Osteoblast (primary cell): ENCODE data around the gene RUNX2. TPM values are rescaled to one million over a fixed set of nuclear protein-coding genes. Genes with fewer than 3 reads are reported as not detected.

Experiments
- DNase-seq: peaks from one replicate; pipeline ENCODE4 v3.0.0; 2011; ENCODE audit warnings: low spot score, mixed read lengths; ENCODE audit not compliant: insufficient read length; ENCODE audit errors: missing footprints
- H2AFZ ChIP-seq: 2 replicates; pipeline ENCODE4 v1.6.0; 2011; ENCODE audit warnings: mild to moderate bottlenecking, low read length
- H3K27ac ChIP-seq: 2 replicates; pipeline ENCODE4 v1.5.1; 2011; ENCODE audit warnings: mild to moderate bottlenecking, low read depth, low read length, moderate library complexity
- H3K27me3 ChIP-seq: 2 replicates; pipeline ENCODE4 v1.6.0; 2012; ENCODE audit warnings: mild to moderate bottlenecking, control low read depth, inconsistent platforms, low read length, moderate library complexity; ENCODE audit not compliant: insufficient read depth
- H3K36me3 ChIP-seq: 2 replicates; pipeline ENCODE4 v1.5.1; 2011; ENCODE audit warnings: mild to moderate bottlenecking, low read length, control low read depth, moderate library complexity; ENCODE audit not compliant: insufficient read depth
- H3K4me1 ChIP-seq: 2 replicates; pipeline ENCODE4 v1.5.1; 2011; ENCODE audit warnings: mild to moderate bottlenecking, low read length, control low read depth, moderate library complexity; ENCODE audit not compliant: insufficient read depth
- H3K4me2 ChIP-seq: 2 replicates; pipeline ENCODE4 v1.6.0; 2011; ENCODE audit warnings: mild to moderate bottlenecking, low read length; ENCODE audit not compliant: insufficient read depth
- H3K4me3 ChIP-seq: fragments of 200-600 bp; sonication (generic); 3 replicates; pipeline ENCODE4 v1.5.1; 2012; ENCODE audit warnings: mild to moderate bottlenecking, low read length, inconsistent platforms; ENCODE audit not compliant: insufficient read depth
- H3K79me2 ChIP-seq: 2 replicates; pipeline ENCODE4 v1.6.0; 2012; ENCODE audit warnings: mild to moderate bottlenecking, low read length, control low read depth, inconsistent platforms; ENCODE audit not compliant: insufficient read depth
- H3K9me3 ChIP-seq: 2 replicates; pipeline ENCODE4 v1.5.1; 2011; ENCODE audit warnings: low read depth, low read length, control low read depth
- H4K20me1 ChIP-seq: 2 replicates; pipeline ENCODE4 v1.6.0; 2012; ENCODE audit warnings: mild to moderate bottlenecking, low read length, control low read depth; ENCODE audit not compliant: insufficient read depth
- total RNA-seq: library from RNA; depleted of rRNA; stranded (reverse); fragments of >200 nt; gene quantifications from 2 replicates; pipeline ENCODE4 v1.2.3, GENCODE V29; 2012
- TF ChIP-seq, protein P1 (sequence below): IDR thresholded peaks from 2 replicates; pipeline ENCODE4 v1.5.1; 2011; ENCODE audit warnings: mild to moderate bottlenecking, low read depth, low read length, moderate library complexity; ENCODE audit errors: extremely low read depth

The RUNX2 gene
- total RNA-seq, 1 donor: 30.0 TPM

DNA sequence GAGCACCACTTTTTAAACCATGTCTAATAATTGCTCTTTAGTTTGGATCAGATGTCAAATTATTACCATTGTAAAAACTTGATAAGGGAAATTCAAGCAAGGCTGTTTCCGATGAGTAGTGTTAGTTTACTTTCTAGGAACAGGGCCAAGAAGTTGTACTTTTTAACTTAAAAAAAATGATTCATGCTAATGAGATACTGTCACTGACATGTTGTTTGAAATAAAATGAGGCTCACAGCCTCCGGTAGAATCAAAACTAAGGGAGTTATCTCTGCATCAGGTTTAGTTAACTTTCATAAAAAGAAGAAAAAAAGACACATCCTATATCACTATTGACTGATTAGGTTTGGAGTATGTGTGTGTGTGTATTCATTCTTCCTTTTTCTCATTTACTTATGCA, 104.8 kb downstream of the RUNX2 start:
- H3K27me3 ChIP-seq: no peaks in the 10 kb centered on the region
- H3K27ac ChIP-seq: peak overlapping the region; percentile 10
- no peak for DNase-seq
- TF ChIP-seq, protein P1, sequence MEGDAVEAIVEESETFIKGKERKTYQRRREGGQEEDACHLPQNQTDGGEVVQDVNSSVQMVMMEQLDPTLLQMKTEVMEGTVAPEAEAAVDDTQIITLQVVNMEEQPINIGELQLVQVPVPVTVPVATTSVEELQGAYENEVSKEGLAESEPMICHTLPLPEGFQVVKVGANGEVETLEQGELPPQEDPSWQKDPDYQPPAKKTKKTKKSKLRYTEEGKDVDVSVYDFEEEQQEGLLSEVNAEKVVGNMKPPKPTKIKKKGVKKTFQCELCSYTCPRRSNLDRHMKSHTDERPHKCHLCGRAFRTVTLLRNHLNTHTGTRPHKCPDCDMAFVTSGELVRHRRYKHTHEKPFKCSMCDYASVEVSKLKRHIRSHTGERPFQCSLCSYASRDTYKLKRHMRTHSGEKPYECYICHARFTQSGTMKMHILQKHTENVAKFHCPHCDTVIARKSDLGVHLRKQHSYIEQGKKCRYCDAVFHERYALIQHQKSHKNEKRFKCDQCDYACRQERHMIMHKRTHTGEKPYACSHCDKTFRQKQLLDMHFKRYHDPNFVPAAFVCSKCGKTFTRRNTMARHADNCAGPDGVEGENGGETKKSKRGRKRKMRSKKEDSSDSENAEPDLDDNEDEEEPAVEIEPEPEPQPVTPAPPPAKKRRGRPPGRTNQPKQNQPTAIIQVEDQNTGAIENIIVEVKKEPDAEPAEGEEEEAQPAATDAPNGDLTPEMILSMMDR: no peak
- H3K4me1 ChIP-seq: peaks cover 64% of the 10 kb centered on the region
- no peak overlapping the region for H2AFZ ChIP-seq
- peak overlapping the region; percentile 44 for H3K4me2 ChIP-seq
- peaks cover 65% of the 10 kb centered on the region for H3K79me2 ChIP-seq
- peaks cover 25% of the 10 kb centered on the region for H3K36me3 ChIP-seq
- H4K20me1 ChIP-seq: no peaks in the 10 kb centered on the region
- H3K4me3 ChIP-seq: no peak overlapping the region
- no peaks in the 10 kb centered on the region for H3K9me3 ChIP-seq

DNA sequence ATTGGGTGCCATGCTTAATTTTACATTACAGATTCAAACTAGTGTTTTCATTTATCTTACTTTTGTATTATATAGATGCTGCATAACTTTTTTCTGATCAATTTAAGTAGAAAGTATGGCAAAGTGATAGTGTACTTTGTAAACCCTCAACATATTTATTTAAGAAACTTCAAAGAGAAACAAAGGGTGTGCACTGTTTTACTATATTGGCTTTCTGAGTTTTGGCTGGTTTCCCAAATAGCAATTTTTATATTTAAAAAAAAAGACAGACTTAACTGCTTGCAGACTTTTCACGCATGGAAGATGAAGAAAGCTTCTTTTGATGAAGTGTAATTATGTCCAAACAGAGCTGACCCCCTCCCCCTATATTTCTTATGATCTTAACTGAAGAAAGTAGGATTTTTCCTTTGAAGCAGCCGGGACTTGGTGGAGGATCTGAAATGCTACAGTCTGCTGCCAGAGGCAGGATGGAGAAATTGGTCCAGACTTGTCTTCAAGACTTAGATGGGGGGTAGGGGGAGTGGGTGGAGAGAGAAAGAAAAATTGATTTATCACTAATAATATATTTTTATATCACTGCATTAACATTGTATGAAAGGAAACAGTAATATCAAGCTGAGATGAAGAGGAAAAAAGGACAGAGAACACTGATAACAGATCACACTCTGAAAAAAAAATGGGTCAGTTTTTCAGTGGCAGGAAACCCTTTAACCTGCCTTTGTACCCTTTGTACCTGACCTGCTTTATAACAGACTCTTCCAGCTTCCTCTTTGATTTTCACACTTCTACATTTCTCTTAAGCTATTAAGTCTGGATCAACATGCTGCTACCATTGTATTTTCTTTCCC, 105.6 kb downstream of the RUNX2 start:
- Histone ChIP-seq H3K4me2 (peak overlapping the region; percentile 44), H3K79me2 (peaks cover 57% of the 10 kb centered on the region), H3K4me3 (no peak overlapping the region), H3K27me3 (no peaks in the 10 kb centered on the region), H3K27ac (peak overlapping the region; percentile 10), H3K36me3 (peaks cover 26% of the 10 kb centered on the region), H2AFZ (no peak overlapping the region), H4K20me1 (no peaks in the 10 kb centered on the region), H3K4me1 (peaks cover 69% of the 10 kb centered on the region), H3K9me3 (no peaks in the 10 kb centered on the region)
- DNase-seq: no peak
- TF ChIP-seq, protein P1: no peak

DNA sequence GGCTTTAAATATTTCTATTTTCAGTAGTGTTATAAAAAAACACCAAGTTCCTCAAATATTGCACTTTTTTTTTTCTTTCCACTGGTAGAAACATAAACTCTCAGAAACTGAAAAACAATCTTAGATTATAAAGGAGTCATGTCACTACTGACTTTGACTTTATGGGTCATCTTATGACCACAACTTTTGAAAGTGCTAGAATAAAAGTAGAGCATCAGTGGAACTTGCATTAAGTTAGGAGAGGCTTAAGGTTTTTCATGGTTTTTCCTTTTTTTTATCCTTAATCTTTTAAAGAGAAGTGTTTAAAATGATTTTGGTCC, 106.2 kb downstream of the RUNX2 start:
- Histone ChIP-seq H3K27me3 (no peaks in the 10 kb centered on the region), H3K4me1 (peaks cover 73% of the 10 kb centered on the region), H3K4me3 (no peak overlapping the region), H2AFZ (no peak overlapping the region), H3K27ac (no peak overlapping the region), H4K20me1 (no peaks in the 10 kb centered on the region), H3K4me2 (no peak overlapping the region), H3K9me3 (no peaks in the 10 kb centered on the region), H3K79me2 (peaks cover 54% of the 10 kb centered on the region), H3K36me3 (peaks cover 26% of the 10 kb centered on the region)
- no peak for DNase-seq
- TF ChIP-seq, protein P1: no peak

GRCh38 chr6:45436544-45437438, 108.7 kb downstream of the RUNX2 start:
- peak overlapping the region; percentile 95 for H3K27ac ChIP-seq
- H4K20me1 ChIP-seq: no peaks in the 10 kb centered on the region
- no peak overlapping the region for H2AFZ ChIP-seq
- H3K4me1 ChIP-seq: peaks cover 73% of the 10 kb centered on the region
- peak overlapping the region; percentile 74 for H3K4me2 ChIP-seq
- H3K27me3 ChIP-seq: no peaks in the 10 kb centered on the region
- DNase-seq: no peak
- peak overlapping the region; percentile 57 for H3K4me3 ChIP-seq
- H3K79me2 ChIP-seq: peaks cover 47% of the 10 kb centered on the region
- no peaks in the 10 kb centered on the region for H3K9me3 ChIP-seq
- H3K36me3 ChIP-seq: peaks cover 27% of the 10 kb centered on the region
- TF ChIP-seq, protein P1: no peak
